HG02678 (cell line): ENCODE results near the gene TMEM115.
"Not testable (repeated sequence)": the region's sequence is repeated elsewhere in the genome, so short reads cannot be mapped to it uniquely, and the experiment has no call there.

Source experiments
- ATAC-seq: cut with Tn5 transposase; IDR thresholded peaks from one replicate; pipeline ENCODE4 v1.9.1; 2021; ENCODE audit warnings: mild to moderate bottlenecking, moderate library complexity; ENCODE audit not compliant: unreplicated experiment

The TMEM115 gene

DNA sequence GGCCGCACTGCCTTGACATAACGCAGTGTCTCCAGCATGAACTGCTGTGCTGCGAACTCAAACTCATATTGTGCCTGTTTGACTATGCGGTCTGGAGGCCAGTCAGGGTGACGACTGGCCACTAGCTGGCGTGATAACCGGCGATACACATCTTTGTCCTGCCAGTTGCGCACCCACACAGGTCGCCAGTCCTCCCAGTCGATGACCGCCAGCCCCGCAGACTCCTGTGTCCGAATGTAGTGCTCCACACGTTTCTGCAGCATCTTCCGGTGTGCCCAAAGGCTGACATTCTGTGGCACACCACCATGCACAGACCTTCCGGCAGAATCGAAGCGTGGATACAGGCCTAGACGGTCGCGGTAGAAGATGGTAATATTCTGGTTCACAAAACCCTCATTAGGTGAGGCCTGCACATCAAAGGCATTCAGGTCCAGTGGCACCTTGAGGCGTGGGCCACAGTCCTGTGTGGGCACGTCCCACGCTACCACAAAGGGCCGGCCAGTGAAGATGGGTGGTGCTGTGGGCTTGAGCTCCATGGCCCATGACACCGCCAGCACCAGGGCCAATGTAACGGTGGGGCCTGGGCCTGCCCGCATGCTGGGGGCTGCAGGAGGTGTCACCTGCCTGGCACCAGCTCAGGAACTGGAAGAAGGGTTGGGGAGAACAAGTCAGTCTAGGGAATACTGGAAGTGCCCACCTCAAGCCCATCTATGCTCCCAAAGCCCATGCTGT lies 39.3 kb downstream of the TMEM115 start:
- no peak for ATAC-seq

DNA sequence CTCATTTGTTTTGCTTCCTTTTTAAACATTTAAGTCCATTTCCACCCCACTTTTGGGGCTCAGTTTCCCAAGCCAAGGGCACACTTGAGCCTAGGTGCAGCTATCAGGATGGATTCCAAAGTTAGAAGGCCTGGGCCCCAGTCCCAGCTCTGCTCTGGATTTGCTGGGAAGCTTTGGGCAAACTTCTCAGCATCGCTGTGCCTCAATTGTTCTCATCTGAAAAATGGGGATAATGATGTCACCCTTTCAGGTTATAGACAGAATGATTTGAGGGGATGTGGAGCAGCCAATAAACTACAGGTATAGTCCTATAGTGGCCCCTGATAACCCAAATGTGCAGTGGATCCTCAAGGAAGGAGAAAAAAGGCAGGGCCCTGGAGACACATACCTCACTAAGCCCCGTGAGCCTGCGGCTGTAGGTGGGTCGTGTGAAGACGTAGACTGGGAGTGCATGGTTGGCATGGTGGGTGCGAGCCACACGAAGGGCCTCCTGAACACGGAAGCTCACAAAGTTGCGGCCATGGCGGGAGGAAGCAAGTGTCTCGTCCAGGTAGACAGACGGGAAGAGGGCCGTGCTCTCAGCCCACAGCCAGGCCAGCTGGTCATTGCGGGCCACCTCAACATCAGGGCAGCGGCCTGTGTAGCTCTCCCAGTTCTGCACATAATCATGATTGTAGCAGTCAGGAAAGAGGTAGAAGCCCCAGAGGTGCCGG lies 40.0 kb downstream of the TMEM115 start:
- ATAC-seq = no peak

DNA sequence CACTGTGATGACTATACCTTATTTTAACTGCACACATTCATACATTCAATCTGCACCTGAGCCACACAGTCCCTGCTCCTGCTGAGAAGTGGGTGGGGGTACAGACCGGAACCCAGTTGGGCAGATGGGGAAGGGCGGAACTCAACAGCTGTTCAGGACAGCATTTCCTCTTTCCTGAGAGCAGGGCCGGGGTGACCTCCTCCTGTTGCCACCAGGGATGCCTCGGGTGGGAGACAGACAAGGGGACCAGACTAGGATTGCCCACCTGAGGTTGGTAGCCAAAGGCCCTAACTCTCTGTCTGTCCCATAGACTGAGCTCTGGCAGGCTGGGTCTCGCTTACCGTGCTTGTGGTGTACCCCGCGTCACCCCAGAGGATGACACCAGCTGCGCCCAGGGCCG lies 40.7 kb downstream of the TMEM115 start:
- ATAC-seq = no peak

DNA sequence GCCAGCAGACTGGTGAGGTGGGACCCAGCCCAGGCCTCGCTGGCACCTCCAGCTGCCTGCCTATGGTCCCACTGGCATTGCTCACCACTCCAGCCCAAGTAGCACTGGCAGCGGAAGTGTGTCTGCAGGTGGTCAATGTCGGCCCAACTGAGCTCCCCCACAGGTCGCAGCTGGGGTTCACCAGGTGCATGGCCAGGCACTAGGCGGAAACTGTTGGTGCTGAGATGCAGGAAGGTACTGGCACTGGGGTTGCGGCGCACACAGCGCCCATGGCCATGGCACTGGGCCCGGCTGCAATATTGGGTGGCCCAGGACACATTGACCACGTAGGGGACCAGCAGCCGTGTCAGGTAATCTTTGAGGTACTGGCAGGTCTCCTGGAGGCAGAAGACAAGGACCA lies 41.2 kb downstream of the TMEM115 start:
- no peak for ATAC-seq

DNA sequence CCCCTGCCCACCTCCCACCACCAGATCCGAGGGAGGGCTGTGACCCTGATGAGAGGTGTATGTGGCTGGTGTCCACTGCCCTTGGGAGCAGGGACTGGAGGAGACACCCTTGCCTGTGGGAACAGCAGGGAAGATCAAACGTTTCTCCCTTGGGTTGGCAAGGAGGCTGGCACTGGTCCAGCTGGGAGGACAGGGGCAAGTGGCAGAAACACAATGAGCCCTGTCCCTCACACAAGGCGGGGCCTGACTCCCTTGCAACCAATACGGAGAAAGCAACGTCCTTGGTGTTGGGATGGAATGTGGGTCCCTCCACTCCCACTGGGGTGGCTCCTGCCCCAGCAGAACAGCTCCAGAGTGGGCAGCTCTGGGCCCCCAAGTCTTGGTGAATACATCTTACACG lies 42.0 kb downstream of the TMEM115 start:
- ATAC-seq = no peak

DNA sequence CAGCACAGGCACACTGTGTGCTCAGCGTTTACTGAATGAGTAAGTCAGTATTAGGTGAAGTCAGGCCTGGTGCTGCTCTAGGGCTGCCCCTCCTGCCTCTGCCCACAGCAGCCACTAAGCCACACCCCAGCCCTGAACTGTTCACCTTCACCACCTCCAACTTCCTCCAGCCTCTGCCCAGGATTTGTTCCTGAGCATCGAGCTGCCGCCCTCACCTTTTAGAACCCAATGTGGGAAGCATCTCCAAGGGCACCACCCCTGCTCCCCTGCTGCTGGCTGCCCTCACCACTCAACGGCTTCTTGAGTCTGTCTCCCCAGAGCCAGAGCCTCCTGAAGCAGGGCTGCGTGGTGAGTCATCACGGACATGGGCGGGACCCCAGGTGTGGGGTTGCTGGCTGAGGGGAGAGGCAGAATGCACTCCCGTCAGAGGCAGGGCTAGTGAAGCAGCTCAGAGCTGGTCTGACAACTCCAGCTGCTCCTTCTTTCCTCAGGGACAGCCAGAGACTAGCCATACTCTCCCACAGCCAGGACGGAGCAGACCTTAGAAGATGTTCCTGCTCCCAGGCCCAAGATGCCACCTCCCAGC lies 42.6 kb downstream of the TMEM115 start:
- no peak for ATAC-seq

DNA sequence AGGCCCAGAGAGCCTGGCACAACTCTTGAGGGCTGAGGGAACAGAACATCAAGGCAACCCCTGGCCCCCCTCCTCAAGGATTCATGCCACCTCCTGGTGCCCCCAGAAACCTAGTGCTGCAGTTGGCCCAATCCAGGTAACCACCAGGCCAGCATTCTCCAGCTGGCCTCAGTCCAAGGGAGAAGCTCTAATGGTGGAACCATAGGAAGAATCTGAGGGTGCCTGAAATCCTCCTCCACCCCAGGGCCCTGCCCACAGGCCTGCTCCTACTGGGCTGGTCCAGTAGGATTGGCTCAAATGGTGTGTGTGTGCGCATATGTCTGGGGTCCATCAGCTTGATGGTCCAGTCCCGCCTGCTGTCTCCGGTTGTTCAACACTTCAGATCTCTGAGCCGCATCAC lies 44.5 kb downstream of the TMEM115 start:
- no peak for ATAC-seq

DNA sequence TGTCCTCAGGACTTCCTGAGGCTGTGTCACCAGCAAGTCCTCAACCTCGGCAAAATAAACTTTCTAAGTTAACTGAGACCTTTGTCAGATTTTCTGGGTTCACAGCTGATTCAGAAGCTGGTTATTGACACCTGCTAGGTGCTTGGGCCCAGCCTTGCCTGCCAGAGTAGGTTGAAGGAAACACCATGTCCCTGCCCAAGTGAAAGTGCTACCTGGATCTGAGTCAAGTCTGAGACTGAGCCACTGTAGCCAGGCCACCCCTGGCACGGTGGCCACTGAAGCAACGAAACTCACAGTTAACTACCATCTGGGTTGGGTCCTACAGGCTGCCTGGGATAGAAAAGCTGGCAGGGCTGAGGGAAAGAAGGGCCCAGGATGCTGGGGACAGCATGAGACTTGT lies 45.0 kb downstream of the TMEM115 start:
- no peak for ATAC-seq

DNA sequence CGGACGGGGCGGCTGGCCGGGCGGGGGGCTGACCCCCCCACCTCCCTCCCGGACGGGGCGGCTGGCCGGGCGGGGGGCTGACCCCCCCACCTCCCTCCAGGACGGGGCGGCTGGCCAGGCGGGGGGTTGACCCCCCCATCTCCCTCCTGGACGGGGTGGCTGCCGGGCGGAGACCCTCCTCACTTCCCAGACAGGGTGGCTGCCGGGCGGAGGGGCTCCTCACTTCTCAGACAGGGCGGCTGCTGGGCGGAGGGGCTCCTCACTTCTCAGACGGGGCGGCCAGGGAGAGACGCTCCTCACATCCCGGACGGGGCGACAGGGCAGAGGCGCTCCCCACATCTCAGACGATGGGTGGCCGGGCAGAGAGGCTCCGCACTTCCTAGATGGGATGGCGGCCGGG lies 47.3 kb downstream of the TMEM115 start:
- ATAC-seq = not testable (repeated sequence)
